Ishikawa (cell line): Measurements from ENCODE around the gene DIP2B.

Experiments
- CEBPB ChIP-seq: IDR thresholded peaks from 2 replicates; pipeline ENCODE4 v1.6.1; 2012
- CREB1 ChIP-seq: IDR thresholded peaks from 2 replicates; pipeline ENCODE4 v1.6.1; 2012; ENCODE audit warnings: low read depth
- EGR1 ChIP-seq: IDR thresholded peaks from 2 replicates; pipeline ENCODE4 v1.6.1; 2012
- EP300 ChIP-seq: IDR thresholded peaks from 2 replicates; pipeline ENCODE4 v1.6.1; 2012; ENCODE audit warnings: borderline replicate concordance
- FOXM1 ChIP-seq: IDR thresholded peaks from 2 replicates; pipeline ENCODE4 v1.6.1; 2012; ENCODE audit warnings: low read depth, borderline replicate concordance
- MAX ChIP-seq: IDR thresholded peaks from 2 replicates; pipeline ENCODE4 v1.6.1; 2012
- RAD21 ChIP-seq: IDR thresholded peaks from 2 replicates; pipeline ENCODE4 v1.6.1; 2012; ENCODE audit warnings: low read depth
- REST ChIP-seq: IDR thresholded peaks from 2 replicates; pipeline ENCODE4 v1.6.1; 2012; ENCODE audit warnings: low read depth, mild to moderate bottlenecking
- TAF1 ChIP-seq: IDR thresholded peaks from 2 replicates; pipeline ENCODE4 v1.6.1; 2012; ENCODE audit warnings: low read depth, mild to moderate bottlenecking
- TCF12 ChIP-seq: IDR thresholded peaks from 2 replicates; pipeline ENCODE4 v1.6.1; 2012; ENCODE audit warnings: low read depth
- TEAD4 ChIP-seq: IDR thresholded peaks from 2 replicates; pipeline ENCODE4 v1.6.1; 2012
- USF1 ChIP-seq: IDR thresholded peaks from 2 replicates; pipeline ENCODE4 v1.6.1; 2012
- YY1 ChIP-seq: IDR thresholded peaks from 2 replicates; pipeline ENCODE4 v1.6.1; 2012; ENCODE audit warnings: low read depth
- ZBTB7A ChIP-seq: IDR thresholded peaks from 2 replicates; pipeline ENCODE4 v1.6.1; 2012; ENCODE audit warnings: low read depth

GRCh38 chr12:50614167-50614759 is 109.5 kb downstream of the DIP2B start:
- TF ChIP-seq EP300 (no peak), YY1 (no peak), REST (no peak), RAD21 (no peak), CEBPB (no peak), MAX (peak; percentile 80; the same call in 1 of the 2 replicates), TEAD4 (peak; percentile 74), FOXM1 (no peak), TCF12 (no peak), USF1 (no peak), EGR1 (no peak), ZBTB7A (no peak), CREB1 (no peak), TAF1 (no peak)
